Hippocampal formation (tissue), 2 donors: ENCODE measurements around the gene MT1F.

Experiments
- DNase-seq, 2 donors: peaks; one replicate each; lab custom pipeline; 2025; lab: John Stamatoyannopoulos, UW

Gene MT1F

DNA sequence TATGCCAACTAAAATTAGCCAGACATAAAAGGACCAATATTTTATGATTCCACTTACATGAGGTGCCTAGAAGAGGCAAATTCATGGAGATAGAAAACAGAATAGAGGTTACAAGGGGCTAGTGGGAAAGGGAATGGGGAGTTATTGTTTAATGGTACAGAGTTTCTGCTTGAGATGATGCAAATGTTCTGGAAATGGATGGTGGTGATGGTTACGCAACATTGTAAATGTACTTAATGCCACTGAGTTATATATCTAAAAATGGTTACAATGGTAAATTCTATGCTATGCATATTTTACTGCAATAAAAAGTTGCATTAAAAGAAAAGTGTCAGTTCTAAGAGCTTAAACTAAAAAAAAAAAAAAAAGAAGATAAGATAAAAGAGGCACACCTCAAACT is 42.4 kb downstream of the MT1F start:
- DNase-seq, result no peak

DNA sequence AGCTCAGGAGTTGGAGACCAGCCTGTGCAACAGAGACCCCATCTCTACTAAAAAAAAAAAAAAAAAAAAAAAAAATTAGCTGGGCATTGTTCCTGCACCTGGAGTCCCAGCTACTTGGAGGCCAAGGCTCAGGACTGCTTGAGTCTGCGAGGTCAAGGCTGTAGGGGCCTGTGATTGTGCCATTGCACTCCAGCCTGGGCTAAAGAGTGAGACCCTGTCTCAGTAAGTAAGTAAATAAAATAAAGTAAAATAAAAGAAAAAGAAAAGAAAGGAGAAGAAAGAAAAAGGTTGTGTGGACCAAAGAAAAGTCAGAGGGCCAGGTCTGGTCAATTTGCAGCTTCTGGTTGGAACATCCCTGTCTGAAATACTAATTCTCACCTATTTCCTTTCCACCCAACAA is 42.9 kb downstream of the MT1F start:
- no peak for DNase-seq

DNA sequence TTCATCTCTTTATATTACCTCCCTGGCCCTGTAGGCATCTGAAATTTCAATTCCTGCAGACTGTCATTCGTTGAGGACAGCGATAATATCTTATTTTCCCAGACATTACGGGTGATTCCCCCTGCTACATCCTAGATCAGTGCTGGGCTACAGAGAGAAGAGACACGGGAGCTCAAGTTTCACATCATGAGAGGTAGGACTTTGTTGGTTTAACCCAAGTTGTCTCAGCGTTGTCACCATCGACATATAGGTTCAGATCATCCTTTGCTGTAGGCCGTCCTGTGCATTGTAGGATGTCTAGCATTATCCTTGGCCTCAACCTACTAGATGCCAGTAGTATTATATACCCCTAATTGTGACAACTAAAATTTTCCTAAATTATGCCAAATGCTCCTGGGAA is 43.8 kb downstream of the MT1F start:
- no peak for DNase-seq

DNA sequence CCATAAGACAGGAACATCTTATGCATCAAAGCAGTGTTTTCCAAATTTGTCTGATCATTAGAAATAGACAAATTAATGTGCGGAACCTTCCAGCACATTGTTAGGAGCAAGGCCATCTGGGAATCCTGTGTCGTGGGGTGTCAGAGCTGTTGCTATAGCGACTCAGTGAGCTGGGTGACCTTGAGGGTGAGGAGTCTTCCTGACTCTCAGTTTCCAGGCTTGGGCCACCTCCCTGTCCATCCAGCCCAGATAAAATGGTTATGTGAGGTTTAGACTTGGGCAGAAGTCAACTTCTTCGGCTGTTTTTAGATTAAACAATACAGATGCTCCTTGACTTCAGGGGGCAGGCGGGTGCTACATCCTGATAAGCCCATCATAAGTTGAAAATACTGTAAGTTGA is 45.1 kb downstream of the MT1F start:
- DNase-seq, result no peak
